ENCODE data around the gene CACNB4. TPM values are rescaled to one million over a fixed set of nuclear protein-coding genes. Genes with fewer than 3 reads are reported as not detected.

The CACNB4 gene
- polyA plus RNA-seq, 1 donor from 2014 or later = 29.0 TPM

DNA sequence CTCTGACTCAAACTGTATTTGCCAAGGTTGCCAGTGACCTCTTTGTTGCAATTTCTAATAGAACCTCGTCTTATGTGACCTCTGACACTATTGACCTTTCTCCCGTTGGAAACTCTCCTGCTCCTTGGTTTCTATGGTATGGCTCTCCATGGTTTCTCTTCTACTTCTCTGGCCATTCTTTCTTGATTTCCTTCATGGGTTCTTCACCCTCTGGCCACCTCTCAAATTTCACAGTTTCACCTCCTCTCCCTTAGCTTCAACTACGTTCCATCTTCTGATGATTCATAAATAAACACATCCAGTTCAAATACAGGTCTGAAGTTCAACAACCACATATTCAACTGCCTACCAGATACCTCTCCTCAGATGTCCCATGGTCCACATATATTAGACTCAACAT, 109.5 kb downstream of the CACNB4 start:
- no peaks in the 10 kb centered on the region for H3F3A ChIP-seq (ENCODE audit: insufficient read depth, low read length, poor library complexity, severe bottlenecking)
- H3K9me2 ChIP-seq (ENCODE audit: insufficient read depth, low read length) = no peaks in the 10 kb centered on the region
- H3K27me3 ChIP-seq (ENCODE audit: insufficient read depth, low read depth, low read length) = no peaks in the 10 kb centered on the region
- no peaks in the 10 kb centered on the region for H3K79me2 ChIP-seq (replicated peaks; ENCODE audit: insufficient read depth, low read length)
- no peak overlapping the region for H3K4me2 ChIP-seq (ENCODE audit: low read length)
- TF ChIP-seq, protein P1, sequence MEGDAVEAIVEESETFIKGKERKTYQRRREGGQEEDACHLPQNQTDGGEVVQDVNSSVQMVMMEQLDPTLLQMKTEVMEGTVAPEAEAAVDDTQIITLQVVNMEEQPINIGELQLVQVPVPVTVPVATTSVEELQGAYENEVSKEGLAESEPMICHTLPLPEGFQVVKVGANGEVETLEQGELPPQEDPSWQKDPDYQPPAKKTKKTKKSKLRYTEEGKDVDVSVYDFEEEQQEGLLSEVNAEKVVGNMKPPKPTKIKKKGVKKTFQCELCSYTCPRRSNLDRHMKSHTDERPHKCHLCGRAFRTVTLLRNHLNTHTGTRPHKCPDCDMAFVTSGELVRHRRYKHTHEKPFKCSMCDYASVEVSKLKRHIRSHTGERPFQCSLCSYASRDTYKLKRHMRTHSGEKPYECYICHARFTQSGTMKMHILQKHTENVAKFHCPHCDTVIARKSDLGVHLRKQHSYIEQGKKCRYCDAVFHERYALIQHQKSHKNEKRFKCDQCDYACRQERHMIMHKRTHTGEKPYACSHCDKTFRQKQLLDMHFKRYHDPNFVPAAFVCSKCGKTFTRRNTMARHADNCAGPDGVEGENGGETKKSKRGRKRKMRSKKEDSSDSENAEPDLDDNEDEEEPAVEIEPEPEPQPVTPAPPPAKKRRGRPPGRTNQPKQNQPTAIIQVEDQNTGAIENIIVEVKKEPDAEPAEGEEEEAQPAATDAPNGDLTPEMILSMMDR (IDR thresholded peaks at IDR 0.05; ENCODE audit: poor library complexity, severe bottlenecking) = no peak
- TF ChIP-seq EZH2 (IDR thresholded peaks at IDR 0.05; ENCODE audit: borderline replicate concordance, insufficient read depth, low read length, poor library complexity, severe bottlenecking) (no peak), SMC3 (conservative IDR thresholded peaks at IDR 0.05; ENCODE audit: poor library complexity) (no peak), EP300 (conservative IDR thresholded peaks at IDR 0.05; ENCODE audit: poor library complexity, severe bottlenecking) (no peak), POLR2AphosphoS5 (IDR thresholded peaks at IDR 0.05) (no peak), RAD21 (conservative IDR thresholded peaks at IDR 0.05) (no peak), MXI1 (conservative IDR thresholded peaks at IDR 0.05; ENCODE audit: poor library complexity, severe bottlenecking) (no peak), TAF1 (IDR thresholded peaks at IDR 0.05; ENCODE audit: low read depth) (no peak)
- TF ChIP-seq, protein P2, sequence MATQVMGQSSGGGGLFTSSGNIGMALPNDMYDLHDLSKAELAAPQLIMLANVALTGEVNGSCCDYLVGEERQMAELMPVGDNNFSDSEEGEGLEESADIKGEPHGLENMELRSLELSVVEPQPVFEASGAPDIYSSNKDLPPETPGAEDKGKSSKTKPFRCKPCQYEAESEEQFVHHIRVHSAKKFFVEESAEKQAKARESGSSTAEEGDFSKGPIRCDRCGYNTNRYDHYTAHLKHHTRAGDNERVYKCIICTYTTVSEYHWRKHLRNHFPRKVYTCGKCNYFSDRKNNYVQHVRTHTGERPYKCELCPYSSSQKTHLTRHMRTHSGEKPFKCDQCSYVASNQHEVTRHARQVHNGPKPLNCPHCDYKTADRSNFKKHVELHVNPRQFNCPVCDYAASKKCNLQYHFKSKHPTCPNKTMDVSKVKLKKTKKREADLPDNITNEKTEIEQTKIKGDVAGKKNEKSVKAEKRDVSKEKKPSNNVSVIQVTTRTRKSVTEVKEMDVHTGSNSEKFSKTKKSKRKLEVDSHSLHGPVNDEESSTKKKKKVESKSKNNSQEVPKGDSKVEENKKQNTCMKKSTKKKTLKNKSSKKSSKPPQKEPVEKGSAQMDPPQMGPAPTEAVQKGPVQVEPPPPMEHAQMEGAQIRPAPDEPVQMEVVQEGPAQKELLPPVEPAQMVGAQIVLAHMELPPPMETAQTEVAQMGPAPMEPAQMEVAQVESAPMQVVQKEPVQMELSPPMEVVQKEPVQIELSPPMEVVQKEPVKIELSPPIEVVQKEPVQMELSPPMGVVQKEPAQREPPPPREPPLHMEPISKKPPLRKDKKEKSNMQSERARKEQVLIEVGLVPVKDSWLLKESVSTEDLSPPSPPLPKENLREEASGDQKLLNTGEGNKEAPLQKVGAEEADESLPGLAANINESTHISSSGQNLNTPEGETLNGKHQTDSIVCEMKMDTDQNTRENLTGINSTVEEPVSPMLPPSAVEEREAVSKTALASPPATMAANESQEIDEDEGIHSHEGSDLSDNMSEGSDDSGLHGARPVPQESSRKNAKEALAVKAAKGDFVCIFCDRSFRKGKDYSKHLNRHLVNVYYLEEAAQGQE (IDR thresholded peaks at IDR 0.05; ENCODE audit: borderline replicate concordance) = no peak
- H4K20me1 ChIP-seq (ENCODE audit: insufficient read depth) = no peaks in the 10 kb centered on the region
- H3K9me3 ChIP-seq (ENCODE audit: low read length) = no peaks in the 10 kb centered on the region
- no peak overlapping the region for H3K4me3 ChIP-seq (ENCODE audit: low read length)
- no peak overlapping the region for H2AFZ ChIP-seq (ENCODE audit: low read depth, low read length)
- H3K36me3 ChIP-seq (ENCODE audit: insufficient read depth, low read length) = no peaks in the 10 kb centered on the region
- H3K9ac ChIP-seq (ENCODE audit: low read length) = no peak overlapping the region
- no peak overlapping the region for H3K27ac ChIP-seq (ENCODE audit: low read length)

- H3K36me3 ChIP-seq (ENCODE audit: insufficient read depth, low read length) = no peaks in the 10 kb centered on the region
- no peak overlapping the region for H3K9ac ChIP-seq (ENCODE audit: low read length)
- no peak overlapping the region for H3K4me2 ChIP-seq (ENCODE audit: low read length)
- TF ChIP-seq, protein P2 (IDR thresholded peaks at IDR 0.05; ENCODE audit: borderline replicate concordance) = no peak
- TF ChIP-seq, protein P1 (IDR thresholded peaks at IDR 0.05; ENCODE audit: poor library complexity, severe bottlenecking) = no peak
- TF ChIP-seq EZH2 (IDR thresholded peaks at IDR 0.05; ENCODE audit: borderline replicate concordance, insufficient read depth, low read length, poor library complexity, severe bottlenecking) (no peak), EP300 (conservative IDR thresholded peaks at IDR 0.05; ENCODE audit: poor library complexity, severe bottlenecking) (no peak), RAD21 (conservative IDR thresholded peaks at IDR 0.05) (no peak), MXI1 (conservative IDR thresholded peaks at IDR 0.05; ENCODE audit: poor library complexity, severe bottlenecking) (no peak), TAF1 (IDR thresholded peaks at IDR 0.05; ENCODE audit: low read depth) (no peak), POLR2AphosphoS5 (IDR thresholded peaks at IDR 0.05) (no peak), SMC3 (conservative IDR thresholded peaks at IDR 0.05; ENCODE audit: poor library complexity) (no peak)
- H3F3A ChIP-seq (ENCODE audit: insufficient read depth, low read length, poor library complexity, severe bottlenecking) = no peaks in the 10 kb centered on the region
- no peaks in the 10 kb centered on the region for H3K9me3 ChIP-seq (ENCODE audit: low read length)
- no peaks in the 10 kb centered on the region for H3K79me2 ChIP-seq (replicated peaks; ENCODE audit: insufficient read depth, low read length)
- no peaks in the 10 kb centered on the region for H4K20me1 ChIP-seq (ENCODE audit: insufficient read depth)
- no peak overlapping the region for H3K4me3 ChIP-seq (ENCODE audit: low read length)
- H2AFZ ChIP-seq (ENCODE audit: low read depth, low read length) = no peak overlapping the region
- H3K9me2 ChIP-seq (ENCODE audit: insufficient read depth, low read length) = no peaks in the 10 kb centered on the region
- H3K27ac ChIP-seq (ENCODE audit: low read length) = no peak overlapping the region
- no peaks in the 10 kb centered on the region for H3K27me3 ChIP-seq (ENCODE audit: insufficient read depth, low read depth, low read length)
Measured at GRCh38 chr2:151987484-151987883, 111.4 kb downstream of the CACNB4 start.
